K562 (cell line): ENCODE measurements around the gene GP1BB. TPM values are rescaled to one million over a fixed set of nuclear protein-coding genes. Genes with fewer than 3 reads are reported as not detected.

Experiments used
- ATAC-seq: fragments of 200-7000 bp; cut with Tn5 transposase; 3 replicates; pipeline ENCODE4 v1.9.1; 2020; ENCODE audit warnings: moderate library complexity
- BruUV-seq: library from RNA; stranded (reverse); fragments of 400-500 nt; replicated peaks from 2 replicates; lab custom pipeline; 2021; lab: Mats Ljungman, UMichigan
- CTCF ChIA-PET: fragments of 300-600 bp; formaldehyde crosslinking; extraction: SDS; loops from one replicate; lab custom pipeline; 2021; ENCODE audit warnings: low intra/inter-chr PET ratio; lab: Yijun Ruan, JAX
- POLR2A ChIA-PET: fragments of 300-600, 350-650 bp; sonication (Branson Sonifier 250); formaldehyde crosslinking; extraction: SDS; loops from one replicate; lab custom pipeline; 2021; ENCODE audit warnings: antibody characterized with exemption, inconsistent platforms; lab: Yijun Ruan, JAX
- DNase-seq, 4 experiments: peaks; one replicate each; pipeline versions ENCODE4 v3.0.0 to v3.0.0-alpha.2; 2011 to 2018; ENCODE audit warnings: low spot score in 3 of 4, mixed read lengths in 3 of 4; ENCODE audit errors: extremely low read depth in 1 of 4
- FAIRE-seq: peaks from 2 replicates; lab custom pipeline; 2011; peaks lifted over from hg19 to GRCh38; lab: Jason Lieb, UNC
- H2AFZ ChIP-seq: 2 replicates; pipeline ENCODE4 v1.6.0; 2011; ENCODE audit warnings: low read depth, low read length, control low read depth, inconsistent platforms
- H3K27ac ChIP-seq: fragments of 200-600 bp; 3 replicates; pipeline ENCODE4 v1.8.0; 2011; ENCODE audit warnings: low read depth, mild to moderate bottlenecking, control low read depth, inconsistent platforms, low read length, moderate library complexity, mixed read lengths; ENCODE audit errors: extremely low read depth
- H3K27me3 ChIP-seq, 2 experiments: fragments of 300-600 bp in 1 of 2; 2 replicates in 1 of 2; 3 replicates in 1 of 2; pipeline versions ENCODE4 v1.6.0 to v1.8.0; 2011; ENCODE audit warnings: inconsistent platforms in 2 of 2, low read length in 2 of 2, mild to moderate bottlenecking in 1 of 2, mixed read lengths in 1 of 2, moderate library complexity in 1 of 2; ENCODE audit not compliant: control insufficient read depth in 2 of 2, insufficient read depth in 2 of 2
- H3K36me3 ChIP-seq: fragments of 300-600 bp; 3 replicates; pipeline ENCODE4 v1.8.0; 2011; ENCODE audit warnings: mild to moderate bottlenecking, low read length, inconsistent platforms; ENCODE audit not compliant: control insufficient read depth, insufficient read depth
- H3K4me1 ChIP-seq, 2 experiments: fragments of 200-600 bp in 1 of 2; replicated peaks in 1 of 2; 2 replicates in 1 of 2; 3 replicates in 1 of 2; pipeline versions ENCODE4 v1.5.1 to v1.8.0; 2011; ENCODE audit warnings: inconsistent platforms in 2 of 2, low read length in 2 of 2, mild to moderate bottlenecking in 1 of 2, mixed read lengths in 1 of 2, moderate library complexity in 1 of 2; ENCODE audit not compliant: control insufficient read depth in 2 of 2, insufficient read depth in 2 of 2
- H3K4me2 ChIP-seq: 2 replicates; pipeline ENCODE4 v1.6.1; 2011; ENCODE audit warnings: low read length, control low read depth, inconsistent platforms, mixed read lengths; ENCODE audit not compliant: insufficient read depth
- H3K4me3 ChIP-seq: fragments of 200-600 bp; sonication (generic), shearing (Covaris generic); 2 replicates; pipeline ENCODE4 v1.5.1; 2016; ENCODE audit warnings: control low read depth, inconsistent platforms
- H3K79me2 ChIP-seq: fragments of 200-600 bp; 3 replicates; pipeline ENCODE4 v1.8.0; 2011; ENCODE audit warnings: low read length, inconsistent platforms; ENCODE audit not compliant: control insufficient read depth, insufficient read depth
- H3K9ac ChIP-seq, 2 experiments: 2 replicates each; pipeline versions ENCODE4 v1.6.0 to v1.6.1; 2011; ENCODE audit warnings: low read depth in 2 of 2, low read length in 2 of 2, control low read depth in 1 of 2, inconsistent platforms in 1 of 2, mild to moderate bottlenecking in 1 of 2, mixed read lengths in 1 of 2; ENCODE audit not compliant: insufficient read depth in 1 of 2
- H3K9me1 ChIP-seq: one replicate; pipeline ENCODE4 v1.6.0; 2011; ENCODE audit warnings: inconsistent platforms, mild to moderate bottlenecking, low read length, moderate library complexity; ENCODE audit not compliant: control insufficient read depth, insufficient read depth
- H3K9me3 ChIP-seq: replicated peaks from 2 replicates; pipeline ENCODE4 v1.5.1; 2011; ENCODE audit warnings: low read depth, low read length, inconsistent platforms; ENCODE audit not compliant: control insufficient read depth, insufficient read depth
- H4K20me1 ChIP-seq: replicated peaks from 2 replicates; pipeline ENCODE4 v1.6.1; 2011; ENCODE audit warnings: low read length, inconsistent platforms, mixed read lengths; ENCODE audit not compliant: control insufficient read depth, insufficient read depth
- EGR1 ChIP-seq: fragments of 450-650 bp; conservative IDR thresholded peaks from 2 replicates; pipeline ENCODE4 v1.6.1; 2017; ENCODE audit warnings: mild to moderate bottlenecking
- HDAC1 ChIP-seq, 2 experiments: fragments of 450-650 bp; IDR thresholded peaks; 2 replicates each; pipeline ENCODE4 v1.6.1; 2016 to 2017; ENCODE audit warnings: inconsistent platforms in 1 of 2, mild to moderate bottlenecking in 1 of 2, moderate library complexity in 1 of 2
- HMGXB4 ChIP-seq: sonication (generic); formaldehyde crosslinking; IDR thresholded peaks from 2 replicates; pipeline ENCODE4 v1.8.1; 2023; ENCODE audit warnings: mild to moderate bottlenecking, missing genetic modification reagents
- RBFOX2 ChIP-seq: fragments of 200-400 bp; formaldehyde crosslinking; IDR thresholded peaks from 2 replicates; pipeline ENCODE4 v1.6.1; 2017; ENCODE audit warnings: low read depth, mild to moderate bottlenecking, low read length, moderate library complexity
- RBM14 ChIP-seq: fragments of 200-400 bp; formaldehyde crosslinking; IDR thresholded peaks from 2 replicates; pipeline ENCODE4 v1.6.1; 2018; ENCODE audit warnings: low read depth, mild to moderate bottlenecking, low read length, moderate library complexity, borderline replicate concordance; ENCODE audit not compliant: insufficient read depth
- SAFB ChIP-seq: fragments of 200-400 bp; formaldehyde crosslinking; IDR thresholded peaks from 2 replicates; pipeline ENCODE4 v1.6.1; 2017; ENCODE audit warnings: low read depth, low read length, borderline replicate concordance
- TEAD1 ChIP-seq, 2 experiments: fragments of 450-650 bp in 1 of 2; sonication (generic) in 1 of 2; formaldehyde crosslinking; IDR thresholded peaks; 2 replicates each; pipeline versions ENCODE4 v1.4.0 to v1.8.0; 2020 to 2022; ENCODE audit warnings: mild to moderate bottlenecking in 2 of 2, missing genetic modification reagents in 1 of 2
- ZC3H8 ChIP-seq: fragments of 450-650 bp; IDR thresholded peaks from 2 replicates; pipeline ENCODE4 v1.6.1; 2017
- WGBS: fragments of 100-300 bp; shearing (Covaris generic); methylation state at CpG from one replicate; pipeline ENCODE4 v1.1.6; 2016; ENCODE audit warnings: low coverage, mixed read lengths; ENCODE audit not compliant: insufficient coverage; ENCODE audit errors: missing lambda C conversion rate; 5-methylcytosine and 5-hydroxymethylcytosine counted together
- in situ Hi-C: fragments of 300-500 bp; cut with MboI; formaldehyde crosslinking; loops from 4 replicates; pipeline ENCODE4 v1.15.0; 2018; ENCODE audit warnings: inconsistent platforms, mixed read lengths
- intact Hi-C: fragments of 100-400 bp; cut with micrococcal nuclease; formaldehyde crosslinking; loops from 2 replicates; pipeline ENCODE4 v1.14.2; 2022
- polyA plus RNA-seq, 8 experiments: library from polyadenylated mRNA; depleted of rRNA in 4 of 8; stranded (reverse) in 5 of 8; unstranded in 3 of 8; fragments of >200 nt; fragmentation: Nextera tagmentation in 2 of 8; fragmentation: Illumina TruSeq in 1 of 8; extraction: Ambion mirVana in 2 of 8; extraction: Trizol in 1 of 8; gene quantifications; 2 replicates each; pipeline versions ENCODE4 v1.2.1 to v1.2.3, GENCODE V29; 2011 to 2014; ENCODE audit warnings: inconsistent platforms in 1 of 8, missing spikeins in 1 of 8
- total RNA-seq, 7 experiments: library from RNA; depleted of rRNA in 6 of 7; stranded (reverse); fragments of >200 nt in 6 of 7; fragmentation: Illumina TruSeq in 2 of 7; extraction: Trizol in 2 of 7; gene quantifications; 2 replicates each; pipeline versions ENCODE4 v1.2.1 to v1.2.3, GENCODE V29; 2011 to 2021; ENCODE audit warnings: low replicate concordance in 1 of 7

The GP1BB gene
- total and polyA plus RNA-seq, 9 of the 15 experiments (the other 6 are each of a cell fraction or from before 2014, with no cell fraction given) = 0.69 to 162 (median 2.8) TPM

GRCh38 chr22:19739448-19739895, 16.1 kb downstream of the GP1BB start:
- peak in 1 of 4 experiments; percentile 60 for DNase-seq
- H3K79me2 ChIP-seq = no peaks in the 10 kb centered on the region
- in situ Hi-C loops = no loop called here
- BruUV-seq = no TSS peak
- ChIA-PET CTCF (interaction anchor here (0.7 kb wide), 1 partner anchor 175 kb away, joined by 4 read pairs; no protein-coding TSS in a partner anchor), POLR2A (interaction anchor here (0.6 to 3.8 kb wide), 5 partner anchors 8 to 161 kb away, joined by 3 to 30 read pairs (median 3); no protein-coding TSS in a partner anchor)
- no peaks in the 10 kb centered on the region for H3K9me1 ChIP-seq
- H3K36me3 ChIP-seq = no peaks in the 10 kb centered on the region
- H4K20me1 ChIP-seq = peaks cover 32% of the 10 kb centered on the region
- peak overlapping the region in 1 of 2 experiments; percentile 21; a peak in 2 of 4 replicates for H3K9ac ChIP-seq
- WGBS = 11% methylated on average over 16 of the region's 16 CpGs
- H3K27me3 ChIP-seq = peaks cover 0 to 66% of the 10 kb centered on the region in 2 experiments; a peak in 3 of 5 replicates
- H2AFZ ChIP-seq = no peak overlapping the region
- intact Hi-C loops = no loop called here
- no peak for FAIRE-seq
- peaks cover 0 to 75% of the 10 kb centered on the region in 2 experiments; a peak in 2 of 5 replicates for H3K4me1 ChIP-seq
- H3K27ac ChIP-seq = no peak overlapping the region
- no peak overlapping the region for H3K4me2 ChIP-seq
- peak; percentile 62 for TF ChIP-seq EGR1
- TF ChIP-seq ZC3H8 = no peak
- TF ChIP-seq HDAC1 (IDR thresholded peaks at IDR 0.05) = no peak
- TF ChIP-seq HMGXB4 (CRISPR knock-in tag) = 0 out of 2 replicates have a peak, but pooled peaks have one; percentile 3
- 0 out of 2 replicates have a peak, but pooled peaks have one; percentile 5 for TF ChIP-seq RBM14
- TF ChIP-seq RBFOX2 = peak; percentile 2; the same call in 1 of the 2 replicates
- TF ChIP-seq SAFB = 0 out of 2 replicates have a peak, but pooled peaks have one; percentile 67
- no peak for TF ChIP-seq TEAD1 (CRISPR knock-in tag; IDR thresholded peaks at IDR 0.05)
- no peak overlapping the region for H3K4me3 ChIP-seq
- no peak for ATAC-seq
- no peaks in the 10 kb centered on the region for H3K9me3 ChIP-seq
